HG03378 (cell line): ENCODE results near the gene SCUBE2.

Source experiments
- ATAC-seq: cut with Tn5 transposase; IDR thresholded peaks from one replicate; pipeline ENCODE4 v1.9.1; 2021; ENCODE audit warnings: mild to moderate bottlenecking, moderate library complexity; ENCODE audit not compliant: unreplicated experiment

Gene SCUBE2

GRCh38 chr11:9049959-9050358 lies 41.4 kb downstream of the SCUBE2 start:
- no peak for ATAC-seq

GRCh38 chr11:9047964-9048523 lies 43.4 kb downstream of the SCUBE2 start:
- no peak for ATAC-seq

- no peak for ATAC-seq
These were observed 44.9 kb downstream of the SCUBE2 start for GRCh38 chr11:9046481-9046880.

GRCh38 chr11:9042488-9042887 lies 48.9 kb downstream of the SCUBE2 start:
- ATAC-seq = no peak

GRCh38 chr11:9041747-9042146 lies 49.7 kb downstream of the SCUBE2 start:
- ATAC-seq = no peak

- no peak for ATAC-seq
These were observed 51.0 kb downstream of the SCUBE2 start for GRCh38 chr11:9040410-9040809.

GRCh38 chr11:9039863-9040262 lies 51.5 kb downstream of the SCUBE2 start:
- no peak for ATAC-seq

GRCh38 chr11:9039198-9039597 lies 52.2 kb downstream of the SCUBE2 start:
- no peak for ATAC-seq

GRCh38 chr11:9038541-9038940 lies 52.9 kb downstream of the SCUBE2 start:
- ATAC-seq = no peak

GRCh38 chr11:9037963-9038362 lies 53.4 kb downstream of the SCUBE2 start:
- no peak for ATAC-seq

GRCh38 chr11:9037046-9037780 lies 54.2 kb downstream of the SCUBE2 start:
- no peak for ATAC-seq

GRCh38 chr11:9030601-9031000 lies 60.8 kb downstream of the SCUBE2 start:
- no peak for ATAC-seq

- ATAC-seq = no peak
These were observed 62.0 kb downstream of the SCUBE2 start for GRCh38 chr11:9029422-9029821.

GRCh38 chr11:9028581-9028980 lies 62.8 kb downstream of the SCUBE2 start:
- no peak for ATAC-seq

GRCh38 chr11:9025101-9025850 lies 66.1 kb downstream of the SCUBE2 start:
- no peak for ATAC-seq

GRCh38 chr11:9022961-9023680 lies 68.3 kb downstream of the SCUBE2 start:
- ATAC-seq = no peak

GRCh38 chr11:9020916-9021315 lies 70.5 kb downstream of the SCUBE2 start:
- ATAC-seq = no peak

GRCh38 chr11:9019861-9020260 lies 71.5 kb downstream of the SCUBE2 start:
- ATAC-seq = no peak

- ATAC-seq = no peak
These were observed 73.6 kb downstream of the SCUBE2 start for GRCh38 chr11:9017773-9018172.

- no peak for ATAC-seq
These were observed 74.3 kb downstream of the SCUBE2 start for GRCh38 chr11:9016916-9017642.

- ATAC-seq = peak; percentile 74
These were observed 75.7 kb downstream of the SCUBE2 start for GRCh38 chr11:9015677-9016076.
